ENCODE data around the gene CXCL17. TPM values are rescaled to one million over a fixed set of nuclear protein-coding genes. Genes with fewer than 3 reads are reported as not detected.

The CXCL17 gene
- total RNA-seq, 1 experiment from 2014 or later = 0.61 TPM

- DNase-seq (ENCODE audit: low spot score) = no peak
Observed at GRCh38 chr19:42424712-42425131, 18.0 kb downstream of the CXCL17 start.

GRCh38 chr19:42424345-42424707 is 18.4 kb downstream of the CXCL17 start:
- DNase-seq (ENCODE audit: low spot score) = no peak

DNA sequence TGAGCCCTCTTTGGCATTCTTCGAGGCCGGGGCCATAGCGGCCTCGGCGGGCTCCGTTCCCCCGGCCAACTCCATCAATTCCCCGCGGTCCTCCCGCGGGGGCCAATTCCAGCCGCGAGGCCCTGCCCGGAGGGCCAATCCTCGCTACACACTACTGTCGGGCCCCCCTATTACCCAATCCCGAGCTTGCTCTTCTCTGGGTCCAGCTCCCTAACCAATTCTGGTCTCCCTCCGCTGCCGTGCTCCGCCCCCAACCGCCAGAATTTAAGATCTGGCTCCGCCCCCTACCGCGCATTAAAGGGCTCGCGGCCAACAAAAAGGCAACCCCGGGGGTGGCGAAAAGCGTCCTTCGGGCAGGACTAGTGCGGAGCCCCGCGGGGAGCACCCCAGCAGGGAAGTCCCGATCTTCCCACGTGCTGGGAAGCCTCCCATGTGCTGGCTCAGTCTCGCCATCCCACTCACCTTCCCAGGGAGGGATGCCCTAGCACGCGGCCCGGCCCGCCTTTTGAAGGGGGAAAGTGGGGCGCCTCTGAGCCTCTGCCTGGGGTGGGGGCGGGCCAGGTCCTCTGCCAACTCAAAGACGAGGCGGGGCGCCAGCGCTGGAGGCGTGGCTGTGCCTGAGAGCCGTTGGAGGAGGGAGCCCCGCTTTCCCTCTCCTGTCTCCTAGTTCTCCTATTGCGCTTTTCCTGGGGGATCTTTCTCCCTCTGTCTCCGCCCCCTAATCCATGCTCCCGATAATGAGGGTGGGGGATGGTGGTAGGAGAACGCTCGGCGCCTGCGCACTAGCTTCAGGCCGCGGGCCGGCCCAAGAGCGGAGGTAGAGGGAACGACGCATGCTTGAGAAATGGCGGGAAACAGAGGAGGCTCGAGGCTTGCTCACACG is 19.0 kb downstream of the CXCL17 start:
- DNase-seq (ENCODE audit: low spot score) = peak; percentile 99

DNA sequence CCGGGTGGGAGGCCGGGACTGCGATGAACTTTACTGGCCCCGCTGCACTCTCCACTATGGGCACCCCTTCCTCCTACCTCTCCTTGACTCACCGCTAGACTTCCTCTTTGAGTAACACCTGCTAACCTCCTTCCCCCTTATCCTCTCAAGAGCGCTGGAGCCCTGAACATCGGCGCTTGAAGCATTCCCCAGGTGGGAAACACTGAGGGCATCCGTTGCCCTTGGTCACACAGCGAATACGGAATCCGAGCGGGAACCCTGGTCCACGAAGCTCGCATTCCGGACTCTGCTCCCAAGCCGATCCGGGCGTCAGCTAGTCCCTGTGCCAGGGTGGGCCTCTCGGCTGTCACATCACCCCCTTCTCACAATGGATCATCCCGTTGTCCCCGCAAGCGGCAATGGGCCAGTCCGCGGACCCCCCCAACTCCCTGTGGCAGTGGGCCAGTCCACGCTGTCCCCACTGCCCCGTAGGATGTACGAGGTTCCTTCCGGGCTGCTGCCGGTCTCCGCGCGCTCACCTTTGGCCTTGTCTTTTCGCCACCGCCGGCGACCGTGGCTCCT is 19.8 kb downstream of the CXCL17 start:
- DNase-seq (ENCODE audit: low spot score) = peak; percentile 79

GRCh38 chr19:42422092-42422900 is 20.4 kb downstream of the CXCL17 start:
- no peak for DNase-seq (ENCODE audit: low spot score)

- peak; percentile 74 for DNase-seq (ENCODE audit: low spot score)
Observed at GRCh38 chr19:42421591-42422031, 21.1 kb downstream of the CXCL17 start.

DNA sequence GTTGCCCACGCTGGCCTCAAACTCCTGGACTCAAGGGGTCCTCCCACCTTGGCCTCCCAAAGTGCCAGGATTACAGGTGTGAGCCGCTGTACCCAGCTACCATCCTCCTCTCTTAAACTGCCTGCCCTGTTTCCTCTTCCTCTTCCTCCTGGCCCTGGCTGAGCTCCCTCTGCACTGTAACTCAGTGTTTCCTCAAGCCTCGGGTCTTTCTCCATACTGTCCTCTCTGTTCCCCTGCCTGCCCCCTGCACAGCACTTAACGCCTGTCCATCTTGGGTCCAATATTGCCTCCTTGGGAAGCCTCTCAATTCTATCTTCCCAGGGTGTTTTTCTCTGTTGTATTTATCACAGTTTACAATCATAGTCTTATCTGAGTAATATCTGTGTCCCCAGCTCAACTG is 21.6 kb downstream of the CXCL17 start:
- DNase-seq (ENCODE audit: low spot score) = no peak

DNA sequence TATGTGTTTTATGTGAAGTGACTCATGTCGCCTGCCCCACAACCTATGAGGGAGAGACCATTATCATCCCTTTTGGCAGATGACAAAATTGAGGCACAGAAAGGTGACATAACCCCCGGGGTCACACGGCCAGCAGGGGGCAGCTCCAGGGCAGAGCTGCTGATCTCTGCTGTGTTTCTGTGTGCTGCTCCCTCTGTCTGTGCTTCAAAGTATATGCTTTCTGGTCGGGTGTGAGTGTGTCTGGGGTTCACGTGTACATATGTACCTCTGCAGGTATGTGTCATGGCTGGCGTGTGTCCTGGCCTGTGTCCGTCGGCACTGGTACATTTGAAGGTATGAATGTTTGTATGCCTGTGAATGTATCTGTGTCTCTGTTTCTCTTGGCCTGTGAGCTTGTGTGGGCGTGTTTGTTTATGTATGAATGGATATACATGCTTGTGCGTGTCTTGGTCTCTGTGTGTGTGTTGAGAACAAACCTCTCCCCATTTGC is 22.6 kb downstream of the CXCL17 start:
- DNase-seq (ENCODE audit: low spot score) = peak; percentile 87

GRCh38 chr19:42419309-42419708 is 23.4 kb downstream of the CXCL17 start:
- DNase-seq (ENCODE audit: low spot score) = peak; percentile 61

- peak; percentile 71 for DNase-seq (ENCODE audit: low spot score)
Observed at GRCh38 chr19:42412661-42413076, 30.1 kb downstream of the CXCL17 start.

GRCh38 chr19:42412227-42412626 is 30.5 kb downstream of the CXCL17 start:
- DNase-seq (ENCODE audit: low spot score) = peak; percentile 93

DNA sequence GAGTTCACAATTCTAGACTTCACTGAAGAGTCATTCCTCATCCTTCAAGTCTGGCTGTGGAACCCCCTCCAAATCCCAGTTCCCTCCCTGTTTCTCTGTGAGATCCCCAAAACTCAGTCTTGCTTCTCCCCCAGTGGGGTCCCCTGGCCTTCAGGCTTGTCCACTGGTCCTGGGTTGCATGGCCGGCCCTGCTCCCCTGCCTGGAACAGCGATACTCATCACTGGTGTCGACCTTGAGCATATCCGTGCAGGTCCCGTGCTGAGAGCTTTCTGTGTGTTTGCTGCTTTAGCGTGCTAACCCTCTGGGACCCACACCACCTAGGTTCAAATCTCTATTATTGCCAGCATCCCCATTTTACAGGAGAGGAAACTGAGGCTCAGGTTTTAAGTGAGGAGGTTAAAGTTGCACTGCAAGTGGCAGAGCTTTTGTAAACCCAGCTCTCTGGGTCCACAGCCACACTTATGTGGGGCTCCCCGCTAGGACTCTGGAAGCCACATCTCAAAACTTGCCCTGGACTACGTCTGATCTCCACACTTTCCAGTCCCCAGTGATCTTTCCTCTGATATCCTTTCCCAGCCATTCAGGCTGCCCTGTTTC is 31.1 kb downstream of the CXCL17 start:
- no peak for DNase-seq (ENCODE audit: low spot score)

GRCh38 chr19:42410371-42410770 is 32.4 kb downstream of the CXCL17 start:
- DNase-seq (ENCODE audit: low spot score) = no peak

- peak; percentile 84 for DNase-seq (ENCODE audit: low spot score)
Observed at GRCh38 chr19:42409477-42409876, 33.3 kb downstream of the CXCL17 start.

GRCh38 chr19:42407816-42408175 is 35.0 kb downstream of the CXCL17 start:
- DNase-seq (ENCODE audit: low spot score) = no peak

DNA sequence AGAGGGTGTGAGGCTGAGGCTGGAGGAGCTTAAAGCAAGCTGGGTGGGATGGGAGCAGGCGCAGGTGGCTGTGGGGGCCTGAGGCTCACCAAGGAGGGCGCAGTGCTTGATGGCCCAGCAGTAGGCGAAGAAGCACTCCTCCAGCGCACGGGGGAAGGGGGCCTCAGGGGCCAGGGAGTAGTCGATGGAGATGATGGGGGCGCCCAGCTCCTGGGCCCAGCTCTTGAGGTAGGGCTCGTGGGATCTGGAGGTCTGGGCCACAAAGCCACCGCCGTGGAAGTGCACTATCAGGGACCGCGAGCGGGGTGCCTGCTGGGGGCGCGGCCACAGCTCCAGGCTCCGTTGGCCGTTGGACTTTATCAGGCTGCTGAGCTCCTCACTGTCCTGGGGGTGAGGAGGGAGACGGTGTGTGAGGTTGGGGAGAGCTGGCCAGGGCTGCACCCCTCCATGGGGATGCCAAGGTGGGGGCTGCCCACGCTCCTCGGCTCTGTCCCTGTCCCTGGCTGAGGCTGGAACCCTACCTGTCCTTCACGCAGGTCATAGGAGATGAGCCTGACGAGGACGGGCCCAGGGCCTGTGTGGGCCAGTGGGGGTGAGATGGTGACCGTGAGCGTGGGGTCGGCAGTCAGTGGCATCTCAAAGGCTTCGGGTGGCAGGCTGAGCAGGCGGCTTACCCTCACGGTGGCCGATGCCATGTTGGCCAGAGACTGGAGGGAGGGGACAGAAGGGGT is 35.5 kb downstream of the CXCL17 start:
- DNase-seq (ENCODE audit: low spot score) = no peak

GRCh38 chr19:42406111-42406510 is 36.6 kb downstream of the CXCL17 start:
- DNase-seq (ENCODE audit: low spot score) = no peak

DNA sequence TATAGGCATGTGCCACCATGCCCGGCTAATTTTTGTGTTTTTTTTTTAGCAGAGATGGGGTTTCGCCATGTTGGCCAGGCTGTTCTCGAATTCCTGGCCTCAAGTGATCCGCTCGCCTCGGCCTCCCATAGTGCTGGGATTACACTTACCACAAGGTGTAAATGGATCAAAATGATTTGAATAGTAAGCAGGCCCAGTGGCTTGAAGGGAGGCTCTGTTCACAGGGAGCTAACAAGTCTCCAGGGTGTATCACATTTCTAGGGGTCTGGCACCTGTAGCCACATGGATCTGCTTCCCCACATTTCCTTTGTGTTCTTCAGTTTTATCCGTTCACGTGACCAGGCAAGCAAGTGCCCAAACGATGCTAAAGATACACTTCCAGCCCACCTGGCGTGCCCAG is 39.2 kb downstream of the CXCL17 start:
- DNase-seq (ENCODE audit: low spot score) = no peak

GRCh38 chr19:42402376-42403116 is 40.2 kb downstream of the CXCL17 start:
- peak; percentile 16 for DNase-seq (ENCODE audit: low spot score)
